ENCODE measurements around the gene KCNB1. TPM values are rescaled to one million over a fixed set of nuclear protein-coding genes. Genes with fewer than 3 reads are reported as not detected.

Gene KCNB1
- total RNA-seq, 1 experiment from 2014 or later = 0.68 TPM

DNA sequence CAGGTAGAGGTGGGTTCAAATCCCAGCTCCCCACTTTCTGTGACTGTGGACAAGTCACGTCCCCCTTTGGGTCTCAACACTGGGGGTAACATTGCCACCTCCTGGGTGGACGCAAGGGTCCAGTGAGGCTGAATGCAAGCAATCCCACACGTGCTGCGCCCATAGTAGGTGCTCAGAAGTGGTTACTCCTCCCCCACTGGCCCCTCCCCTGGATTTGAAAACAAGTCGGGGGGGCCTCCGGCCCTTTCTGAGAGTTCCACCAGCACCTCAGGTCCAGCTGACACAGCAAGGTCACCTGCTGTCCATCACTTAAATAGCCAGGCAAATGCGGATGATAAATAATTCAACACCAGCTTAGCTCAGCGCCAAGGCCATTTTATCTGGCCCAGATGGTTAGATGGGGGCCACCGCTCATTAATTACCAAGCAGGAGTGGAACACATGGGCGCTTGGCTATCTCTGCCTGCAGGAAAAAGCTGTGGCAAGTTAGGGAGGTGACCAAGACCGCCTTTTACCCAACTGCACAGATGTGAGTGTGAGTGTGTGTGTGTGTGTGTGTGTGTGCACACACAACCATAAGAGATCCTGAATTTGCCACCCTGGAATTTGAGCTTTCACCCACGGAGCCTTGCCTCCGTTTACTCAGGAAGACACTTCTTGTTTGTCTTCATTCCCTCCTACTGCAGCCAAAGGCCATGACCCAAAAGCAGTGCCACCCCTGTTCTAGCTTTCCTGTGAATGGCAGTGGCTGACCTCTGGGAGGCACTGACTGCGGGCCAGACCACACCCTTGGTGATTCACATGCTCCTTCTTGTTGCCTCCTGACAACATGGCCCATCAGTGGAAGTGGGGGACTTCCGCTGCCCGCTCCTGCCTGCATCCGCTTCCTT is 34.7 kb upstream of the KCNB1 start:
- H3K9me3 Mint-ChIP-seq = no peaks in the 10 kb centered on the region
- no peak overlapping the region for H3K4ac ChIP-seq (ENCODE audit: low read depth, low read length)
- H4K5ac ChIP-seq (ENCODE audit: insufficient read length, low read depth, low read length) = no peak overlapping the region

More for the DNA sequence above, 34.7 kb upstream of the KCNB1 start:
- Mint-ChIP-seq H3K27ac (no peak overlapping the region), H3K27me3 (ENCODE audit: low read depth) (no peaks in the 10 kb centered on the region), H3K4me1 (peaks cover 6 to 10% of the 10 kb centered on the region in 2 experiments), H3K36me3 (ENCODE audit: insufficient read depth in 1 of 3, low read depth in 3 of 3) (peaks cover 3 to 5% (median 4%) of the 10 kb centered on the region in 3 experiments; a peak in 5 of 7 replicates), H3K4me3 (no peak overlapping the region)
- WGBS (ENCODE audit: extremely low coverage, insufficient read length, low lambda C conversion rate) = no CpG with 5 or more reads among the region's 17 CpGs
- H3K4me1 ChIP-seq (ENCODE audit: insufficient read depth, low read length) = no peaks in the 10 kb centered on the region
- no peaks in the 10 kb centered on the region for H3K27me3 ChIP-seq (ENCODE audit: insufficient read depth, low read length)
- H4K20me1 ChIP-seq (ENCODE audit: control insufficient read depth, insufficient read depth, insufficient read length) = no peaks in the 10 kb centered on the region
- no peak overlapping the region for H2BK12ac ChIP-seq (ENCODE audit: insufficient read length, low read depth, low read length)
- H3K9ac ChIP-seq (ENCODE audit: extremely low read depth, insufficient read length, low read length) = no peak overlapping the region
- H3K79me1 ChIP-seq (ENCODE audit: insufficient read depth, low read depth, low read length, poor library complexity, severe bottlenecking) = no peaks in the 10 kb centered on the region
- H2BK15ac ChIP-seq (ENCODE audit: low read depth, low read length) = no peak overlapping the region
- TF ChIP-seq, protein P1, sequence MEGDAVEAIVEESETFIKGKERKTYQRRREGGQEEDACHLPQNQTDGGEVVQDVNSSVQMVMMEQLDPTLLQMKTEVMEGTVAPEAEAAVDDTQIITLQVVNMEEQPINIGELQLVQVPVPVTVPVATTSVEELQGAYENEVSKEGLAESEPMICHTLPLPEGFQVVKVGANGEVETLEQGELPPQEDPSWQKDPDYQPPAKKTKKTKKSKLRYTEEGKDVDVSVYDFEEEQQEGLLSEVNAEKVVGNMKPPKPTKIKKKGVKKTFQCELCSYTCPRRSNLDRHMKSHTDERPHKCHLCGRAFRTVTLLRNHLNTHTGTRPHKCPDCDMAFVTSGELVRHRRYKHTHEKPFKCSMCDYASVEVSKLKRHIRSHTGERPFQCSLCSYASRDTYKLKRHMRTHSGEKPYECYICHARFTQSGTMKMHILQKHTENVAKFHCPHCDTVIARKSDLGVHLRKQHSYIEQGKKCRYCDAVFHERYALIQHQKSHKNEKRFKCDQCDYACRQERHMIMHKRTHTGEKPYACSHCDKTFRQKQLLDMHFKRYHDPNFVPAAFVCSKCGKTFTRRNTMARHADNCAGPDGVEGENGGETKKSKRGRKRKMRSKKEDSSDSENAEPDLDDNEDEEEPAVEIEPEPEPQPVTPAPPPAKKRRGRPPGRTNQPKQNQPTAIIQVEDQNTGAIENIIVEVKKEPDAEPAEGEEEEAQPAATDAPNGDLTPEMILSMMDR (conservative IDR thresholded peaks at IDR 0.05) = no peak
- no peak overlapping the region for H3K14ac ChIP-seq (ENCODE audit: insufficient read depth, low read length)
- no peak overlapping the region for H4K8ac ChIP-seq (replicated peaks; ENCODE audit: insufficient read length, low read depth, low read length)
- no peak overlapping the region for H2AFZ ChIP-seq (ENCODE audit: low read length)
- H2BK20ac ChIP-seq (ENCODE audit: low read depth, low read length, poor library complexity, severe bottlenecking) = no peak overlapping the region
- no peaks in the 10 kb centered on the region for H3K79me2 ChIP-seq (ENCODE audit: insufficient read depth, low read length)
- H2BK120ac ChIP-seq (ENCODE audit: low read depth, low read length, poor library complexity, severe bottlenecking) = no peak overlapping the region
- no peak overlapping the region for H3K18ac ChIP-seq (ENCODE audit: insufficient read length, low read depth, low read length)
- no peaks in the 10 kb centered on the region for H3K9me3 ChIP-seq (ENCODE audit: control insufficient read depth, low read depth, low read length)
- H3K23me2 ChIP-seq (ENCODE audit: insufficient read length, low read depth, low read length, poor library complexity, severe bottlenecking) = no peaks in the 10 kb centered on the region
- no peak overlapping the region for H3K56ac ChIP-seq (ENCODE audit: insufficient read length, low read depth, low read length)
- no peak overlapping the region for H3K27ac ChIP-seq (ENCODE audit: insufficient read length, low read depth, low read length)
- no peak overlapping the region for H3K4me2 ChIP-seq (ENCODE audit: insufficient read depth, insufficient read length, low read length)
- H3K23ac ChIP-seq (ENCODE audit: insufficient read length, low read depth, low read length) = no peak overlapping the region
- H2BK5ac ChIP-seq (ENCODE audit: insufficient read length, low read length) = no peak overlapping the region
- H2AK5ac ChIP-seq (ENCODE audit: insufficient read length, low read length) = no peak overlapping the region
- DNase-seq = no peak
- H3T11ph ChIP-seq (ENCODE audit: low read length) = no peak overlapping the region
- H4K91ac ChIP-seq (ENCODE audit: insufficient read length, low read depth, low read length) = no peak overlapping the region

Measured in H9 (cell line).